Skeletal muscle cell (primary cell): ENCODE data around the gene ERCC4.
"Not testable (repeated sequence)": the region's sequence is repeated elsewhere in the genome, so short reads cannot be mapped to it uniquely, and the experiment has no call there.

Experiments
- DNase-seq: peaks from one replicate; pipeline ENCODE4 v3.0.0-alpha.2; 2010; ENCODE audit warnings: low read depth
- H3K4me3 ChIP-seq: 2 replicates; pipeline ENCODE4 v1.5.1; 2011; ENCODE audit warnings: low read depth, mild to moderate bottlenecking, control low read depth, low read length, moderate library complexity

The ERCC4 gene

DNA sequence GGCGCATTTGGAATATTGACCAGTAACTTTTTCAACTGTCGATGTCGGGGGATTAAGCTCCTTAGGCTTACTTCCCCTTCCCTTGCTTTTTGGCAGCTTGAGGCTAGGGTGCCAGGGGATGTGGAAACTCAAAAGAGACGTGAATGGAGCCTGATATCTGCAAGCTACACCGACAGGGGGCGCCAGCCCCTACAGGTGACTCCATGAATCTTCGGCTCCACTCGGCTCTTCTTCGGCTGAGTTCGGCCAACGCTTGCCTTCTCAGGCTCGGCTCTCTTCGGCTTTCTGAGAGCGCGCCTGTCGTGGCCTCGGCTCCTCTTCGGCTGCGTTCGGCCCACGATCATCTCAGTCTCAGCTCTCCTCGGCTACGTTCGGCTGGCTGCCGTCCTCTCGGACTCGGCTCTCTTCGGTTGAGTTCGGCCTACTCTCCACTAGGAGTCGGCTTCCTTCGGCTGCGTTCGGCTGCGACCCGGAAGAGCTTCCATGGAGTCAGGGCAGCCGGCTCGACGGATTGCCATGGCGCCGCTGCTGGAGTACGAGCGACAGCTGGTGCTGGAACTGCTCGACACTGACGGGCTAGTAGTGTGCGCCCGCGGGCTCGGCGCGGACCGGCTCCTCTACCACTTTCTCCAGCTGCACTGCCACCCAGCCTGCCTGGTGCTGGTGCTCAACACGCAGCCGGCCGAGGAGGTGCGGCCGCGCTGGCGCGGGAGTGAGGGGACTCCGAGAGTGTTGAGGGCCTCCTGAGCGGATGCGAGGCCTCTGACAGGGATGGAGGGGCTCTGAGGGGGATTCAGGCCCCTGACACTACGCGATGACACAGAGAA lies at the start of gene ERCC4:
Gene ERCC4 (plus strand): TSS at position 472 of the 827 bp plus-strand sequence. CDS start 12 bp downstream, at position 484.
- peak within 1 kb of the TSS; percentile 92 for H3K4me3 ChIP-seq
- DNase-seq: peak; percentile 94

DNA sequence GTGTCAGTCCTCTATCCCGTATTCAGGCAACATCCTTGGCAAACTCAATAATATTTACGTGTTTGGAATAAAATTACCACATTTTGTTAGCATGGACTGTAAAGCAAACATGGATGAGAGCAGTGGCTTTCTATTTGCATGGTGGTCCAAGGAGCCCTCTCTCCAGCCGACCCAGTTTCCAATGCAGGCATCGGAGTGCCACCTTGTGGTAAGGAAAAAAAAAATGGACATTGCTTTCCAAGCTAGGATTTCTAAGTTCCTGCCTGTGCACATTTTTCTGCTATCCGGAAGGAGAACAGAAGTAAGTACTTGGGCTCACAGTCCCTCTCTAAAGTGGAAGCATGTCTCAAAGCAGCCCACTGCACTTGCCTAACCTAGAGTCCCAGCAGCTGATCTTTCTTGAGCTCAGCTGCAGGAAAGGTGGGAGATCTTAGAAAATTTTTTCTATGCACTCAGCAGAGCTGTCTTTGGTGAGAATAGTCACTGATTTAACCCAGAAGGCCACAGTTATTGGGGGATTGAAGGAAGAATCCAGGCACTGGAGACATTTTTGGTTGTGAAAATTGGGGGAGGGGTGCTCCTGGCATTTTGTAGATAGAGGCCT lies 46.0 kb upstream of the ERCC4 start:
- H3K4me3 ChIP-seq: no peak overlapping the region
- no peak for DNase-seq

DNA sequence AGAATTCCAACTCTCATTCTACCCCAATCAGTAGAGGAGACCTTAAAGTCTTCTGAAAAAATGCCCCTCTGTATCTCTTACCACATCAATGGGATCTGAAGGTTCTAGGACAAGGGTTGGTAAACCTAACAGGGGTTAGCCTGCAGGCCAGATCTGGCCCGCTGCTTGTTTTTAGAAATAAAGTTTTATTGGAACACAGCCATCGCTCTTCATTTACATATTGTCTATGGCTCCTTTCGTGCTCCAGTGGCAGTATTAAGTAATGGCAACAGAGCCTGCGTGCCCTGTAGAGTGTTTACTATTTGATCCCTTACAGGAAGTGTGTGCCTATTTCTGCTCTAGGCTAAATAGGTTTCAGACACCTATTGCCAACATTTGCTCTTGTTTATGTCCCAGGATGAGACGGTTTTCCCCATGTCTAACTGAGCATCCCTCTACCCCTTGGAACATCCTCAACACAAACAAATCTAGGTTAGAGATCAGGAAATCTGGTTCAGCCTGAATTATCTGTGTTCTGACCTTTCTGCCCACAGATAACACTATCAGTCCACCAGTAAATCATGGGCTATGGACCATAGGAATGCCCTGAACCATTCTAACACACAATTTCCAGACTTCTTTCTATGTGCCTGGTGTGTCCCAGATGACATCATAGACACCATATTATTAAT lies 44.2 kb upstream of the ERCC4 start:
- DNase-seq: no peak
- no peak overlapping the region for H3K4me3 ChIP-seq

DNA sequence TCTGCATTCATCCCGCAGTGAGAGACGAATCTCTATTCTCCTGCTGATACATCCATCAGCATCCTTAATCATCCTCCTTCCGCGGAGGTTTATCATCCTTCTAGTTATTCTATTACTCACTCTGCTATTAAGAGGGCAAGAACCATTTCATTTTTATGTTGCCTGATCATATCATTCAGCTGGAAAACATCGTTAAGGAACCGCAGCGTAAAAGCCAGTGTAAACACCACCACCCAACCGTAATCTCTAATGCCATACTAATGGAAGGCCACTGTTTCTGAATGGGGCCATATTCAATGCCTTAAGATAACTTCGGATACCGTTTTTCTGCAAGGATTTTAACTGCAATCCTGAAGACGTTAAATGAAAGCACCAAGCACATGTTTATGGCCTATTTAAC lies 36.7 kb upstream of the ERCC4 start:
- H3K4me3 ChIP-seq: no peak overlapping the region
- no peak for DNase-seq

DNA sequence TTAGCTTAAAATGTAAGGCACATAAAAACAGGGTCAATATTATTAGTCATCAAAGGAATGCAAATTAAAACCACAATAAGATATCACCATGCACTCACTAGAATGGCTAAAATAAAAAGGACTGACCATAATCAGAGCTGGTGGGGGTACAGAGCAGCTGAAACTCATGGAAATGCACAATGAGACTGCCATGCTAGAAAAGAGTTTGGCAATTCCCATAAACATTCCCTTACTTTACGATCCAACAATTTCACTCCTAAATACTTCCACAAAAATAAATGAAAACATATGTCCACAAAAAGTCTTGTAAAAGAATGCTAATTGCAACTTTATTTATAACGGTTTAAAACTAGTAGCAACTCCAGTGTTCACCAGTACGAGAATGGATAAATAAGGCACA lies 36.1 kb upstream of the ERCC4 start:
- no peak overlapping the region for H3K4me3 ChIP-seq
- no peak for DNase-seq

DNA sequence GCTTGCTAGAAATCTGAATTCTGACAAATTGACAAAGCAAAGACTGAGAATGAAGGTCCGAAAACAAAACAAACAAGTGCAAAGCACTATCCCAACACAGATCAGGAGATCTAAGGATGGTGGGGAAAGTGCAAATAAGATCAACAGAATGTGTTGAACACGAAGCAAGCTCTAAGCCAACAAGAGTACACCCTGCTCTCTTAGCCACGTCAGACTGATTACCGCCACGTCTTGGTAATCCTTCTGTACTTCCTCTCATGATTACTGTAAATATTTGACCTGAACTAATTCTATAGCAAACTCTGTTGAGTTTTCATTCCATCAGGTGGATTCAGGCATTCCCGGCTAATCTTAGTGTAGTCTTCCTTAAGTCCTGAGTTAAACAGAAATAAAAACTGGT lies 34.3 kb upstream of the ERCC4 start:
- no peak for DNase-seq
- H3K4me3 ChIP-seq: no peak overlapping the region

DNA sequence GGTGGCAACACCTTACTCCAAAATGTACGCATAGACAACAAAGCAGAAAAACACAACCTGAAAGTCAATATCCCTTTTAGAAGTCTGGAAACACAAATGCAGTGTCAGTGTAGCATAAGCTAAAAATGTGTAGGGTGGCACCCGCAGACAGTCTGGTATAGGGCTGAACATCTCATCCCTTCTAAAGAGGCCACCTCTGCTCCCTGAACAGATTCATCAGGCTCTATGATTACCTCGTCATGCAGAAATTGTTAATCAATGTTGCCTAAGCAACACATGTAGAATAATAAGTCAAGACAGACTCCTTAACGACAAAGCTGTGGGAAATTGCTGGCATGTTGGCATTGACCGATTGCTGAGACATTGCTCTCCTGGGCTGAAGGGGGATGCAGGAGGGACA lies 33.3 kb upstream of the ERCC4 start:
- no peak for DNase-seq

DNA sequence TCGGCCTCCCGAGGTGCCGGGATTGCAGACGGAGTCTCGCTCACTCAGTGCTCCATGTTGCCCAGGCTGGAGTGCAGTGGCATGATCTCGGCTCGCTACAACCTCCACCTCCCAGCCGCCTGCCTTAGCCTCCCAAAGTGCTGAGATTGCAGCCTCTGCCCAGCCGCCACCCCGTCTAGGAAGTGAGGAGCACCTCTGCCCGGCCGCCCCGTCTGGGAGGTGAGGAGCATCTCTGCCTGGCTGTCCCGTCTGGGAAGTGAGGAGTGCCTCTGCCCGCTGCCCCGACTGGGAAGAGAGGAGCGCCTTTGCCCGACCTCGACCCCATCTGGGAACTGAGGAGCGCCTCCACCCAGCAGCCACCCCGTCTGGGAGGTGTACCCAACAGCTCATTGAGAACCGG lies 30.6 kb upstream of the ERCC4 start:
- DNase-seq, H3K4me3 ChIP-seq: not testable (repeated sequence)

More for the DNA sequence above, 33.3 kb upstream of the ERCC4 start:
- H3K4me3 ChIP-seq: no peak overlapping the region

DNA sequence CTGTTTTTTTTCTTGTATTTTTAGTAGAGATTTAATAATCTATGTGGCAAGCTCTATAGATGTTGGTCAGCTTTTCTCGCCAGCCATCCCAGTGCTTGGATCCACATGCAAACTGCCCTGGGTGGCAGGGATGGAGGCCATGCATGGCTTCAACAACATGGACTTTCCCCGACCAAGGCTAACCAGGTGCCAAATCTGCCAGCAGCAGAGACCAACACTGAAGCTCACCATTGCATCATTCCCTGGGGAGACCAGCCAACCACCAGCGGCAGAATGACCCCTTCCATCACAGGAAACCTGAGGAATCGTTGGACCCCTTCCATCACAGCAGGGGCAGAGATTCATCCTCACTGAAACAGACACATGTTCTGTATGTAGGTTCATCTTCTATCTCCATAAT lies 27.7 kb upstream of the ERCC4 start:
- no peak overlapping the region for H3K4me3 ChIP-seq
- no peak for DNase-seq

DNA sequence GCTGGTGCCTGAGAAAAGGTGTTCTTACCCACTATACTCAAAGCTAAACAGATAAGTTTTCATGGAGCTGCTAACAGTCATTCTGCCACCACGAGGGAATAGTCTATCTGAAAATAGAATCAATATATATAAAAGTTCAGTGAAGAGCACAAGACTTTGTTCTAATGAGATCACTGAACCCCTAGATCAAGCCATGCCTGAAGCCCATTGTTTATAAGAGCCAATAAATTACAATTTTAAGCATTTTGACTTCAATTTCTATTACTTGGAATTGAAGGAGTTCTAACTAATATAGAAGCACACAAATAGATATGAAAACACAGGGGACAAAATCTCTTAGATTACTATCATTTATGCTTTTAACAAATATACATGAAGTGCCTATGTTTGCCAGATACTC lies 24.4 kb upstream of the ERCC4 start:
- no peak overlapping the region for H3K4me3 ChIP-seq
- DNase-seq: no peak

DNA sequence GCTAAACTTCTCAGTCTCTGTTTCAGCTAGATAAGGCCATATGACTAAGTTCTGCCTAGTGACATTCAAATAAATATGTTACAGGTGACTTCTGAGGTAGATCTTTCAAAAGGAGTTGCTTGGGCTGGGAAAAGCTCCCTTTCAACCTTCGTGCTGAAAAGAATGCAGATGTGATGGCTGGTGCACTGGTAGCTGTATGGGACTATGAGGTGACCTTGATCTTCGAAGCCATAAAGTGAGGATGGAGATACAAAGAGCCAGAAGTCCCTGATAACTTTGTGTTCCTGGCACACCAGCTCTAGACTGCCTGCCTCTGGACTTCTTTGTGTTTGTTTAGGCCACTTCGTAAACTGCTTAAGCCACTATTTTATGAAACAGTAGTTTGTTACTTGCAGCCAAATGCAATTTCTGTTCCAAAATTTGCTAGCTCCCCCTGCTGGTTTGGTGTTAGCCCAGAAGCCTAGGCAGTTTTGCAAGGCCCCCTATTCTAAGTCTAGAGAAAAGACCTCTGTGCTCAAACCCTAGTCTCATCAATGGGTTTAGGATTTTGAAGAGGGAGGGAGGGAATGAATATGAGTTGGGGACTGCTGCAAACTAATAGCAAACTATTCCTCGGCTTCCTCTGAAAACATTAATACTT lies 23.3 kb upstream of the ERCC4 start:
- H3K4me3 ChIP-seq: no peak overlapping the region
- DNase-seq: no peak

DNA sequence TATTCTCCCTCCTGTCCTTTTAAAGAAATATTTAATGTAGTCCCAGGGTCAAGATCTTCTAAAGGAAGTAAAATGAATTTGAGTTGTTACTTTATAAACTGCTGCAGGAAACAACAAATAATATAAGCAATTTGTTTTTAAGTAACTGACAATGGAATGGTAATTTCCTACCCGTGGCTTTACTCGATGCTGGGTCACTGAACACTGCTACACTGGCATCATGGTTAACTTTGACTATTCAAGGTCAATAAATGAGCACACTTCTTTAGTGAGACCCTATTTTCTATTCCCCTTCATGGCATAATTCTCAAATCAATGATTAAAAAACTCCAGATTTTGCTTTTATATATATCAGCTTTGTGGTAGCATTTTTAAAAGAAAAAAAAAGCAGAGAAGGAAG lies 22.1 kb upstream of the ERCC4 start:
- DNase-seq: no peak
- H3K4me3 ChIP-seq: no peak overlapping the region

DNA sequence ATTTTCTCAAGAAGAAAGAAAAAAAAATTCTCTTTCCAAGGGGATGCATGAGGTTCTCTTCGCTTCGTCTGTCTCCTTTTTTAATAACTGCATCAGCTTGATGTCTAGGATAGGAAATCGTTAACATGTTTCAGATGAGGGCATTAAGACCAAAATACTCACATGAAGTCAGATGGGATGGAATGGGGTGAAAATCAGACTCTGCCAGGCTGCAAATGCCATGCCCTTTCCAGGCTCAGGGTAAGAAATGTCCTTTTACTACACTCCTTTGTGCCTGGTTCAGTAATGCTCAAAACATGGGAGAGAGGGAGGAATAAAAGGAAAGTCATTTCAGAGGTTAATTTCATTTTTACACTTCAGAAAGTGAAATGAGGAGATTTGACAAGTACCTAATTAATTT lies 21.7 kb upstream of the ERCC4 start:
- no peak for DNase-seq
- H3K4me3 ChIP-seq: no peak overlapping the region

DNA sequence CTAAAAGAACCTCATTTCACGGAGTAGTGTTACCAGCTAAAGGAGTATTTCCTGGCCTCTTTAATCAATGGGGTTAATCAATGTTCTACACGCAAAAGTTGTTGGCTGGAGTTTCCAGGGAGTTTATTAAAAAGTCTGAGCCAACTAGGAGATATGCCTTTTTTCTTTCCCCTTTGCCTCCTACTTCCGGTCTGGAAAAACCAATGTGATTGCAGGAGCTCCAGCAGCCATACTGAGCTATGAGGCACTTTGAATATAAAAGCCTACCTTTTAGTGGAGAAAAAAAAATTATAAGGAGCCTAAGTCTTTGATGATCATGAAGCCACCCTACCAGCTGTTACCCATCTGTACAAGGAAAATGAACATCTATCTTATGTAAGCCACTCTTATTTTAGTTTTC lies 17.9 kb upstream of the ERCC4 start:
- no peak overlapping the region for H3K4me3 ChIP-seq
- no peak for DNase-seq

DNA sequence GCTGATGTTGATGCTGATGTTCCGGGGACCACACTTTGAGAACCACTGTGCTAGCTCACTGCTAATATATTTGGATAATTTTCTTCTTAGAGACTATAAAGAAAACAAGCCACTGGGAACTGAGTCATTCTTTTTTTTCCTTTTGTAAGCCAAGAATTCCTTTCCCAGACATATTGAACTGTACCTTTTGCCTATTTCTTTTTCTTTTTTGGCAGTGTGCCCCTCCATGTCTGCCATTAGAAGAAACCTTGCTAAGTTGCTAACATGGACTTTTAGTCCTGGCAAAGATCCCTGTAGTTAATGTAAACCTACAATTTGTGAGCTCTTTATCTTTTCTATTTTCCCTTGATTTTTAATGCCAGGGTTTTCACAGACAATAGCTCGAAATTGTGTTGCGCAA lies 17.3 kb upstream of the ERCC4 start:
- peak; percentile 58 for DNase-seq
- no peak overlapping the region for H3K4me3 ChIP-seq

DNA sequence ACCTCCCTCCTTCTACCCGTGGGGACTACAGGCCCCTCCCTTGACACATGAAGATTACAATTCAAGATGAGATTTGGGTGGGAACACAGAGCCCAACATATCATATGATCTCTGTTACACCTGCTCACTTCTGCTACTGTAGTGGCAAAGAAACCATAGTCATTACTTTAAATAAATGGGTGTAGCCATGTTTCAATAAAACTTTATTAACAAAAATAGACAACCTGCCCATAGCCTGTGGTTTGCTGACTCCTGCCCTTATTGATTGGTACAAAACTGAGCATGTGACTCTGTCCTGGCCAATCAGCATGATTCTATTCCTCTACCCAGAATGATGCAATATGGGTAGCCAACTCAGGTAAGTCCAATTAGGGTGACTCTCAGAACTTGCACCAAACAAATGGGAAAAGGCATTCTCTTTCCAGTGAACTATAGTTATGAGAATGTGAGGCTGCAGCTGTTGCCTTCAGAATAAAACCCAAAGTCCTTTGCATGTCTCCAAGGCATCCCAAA lies 15.7 kb upstream of the ERCC4 start:
- no peak for DNase-seq
- H3K4me3 ChIP-seq: no peak overlapping the region

DNA sequence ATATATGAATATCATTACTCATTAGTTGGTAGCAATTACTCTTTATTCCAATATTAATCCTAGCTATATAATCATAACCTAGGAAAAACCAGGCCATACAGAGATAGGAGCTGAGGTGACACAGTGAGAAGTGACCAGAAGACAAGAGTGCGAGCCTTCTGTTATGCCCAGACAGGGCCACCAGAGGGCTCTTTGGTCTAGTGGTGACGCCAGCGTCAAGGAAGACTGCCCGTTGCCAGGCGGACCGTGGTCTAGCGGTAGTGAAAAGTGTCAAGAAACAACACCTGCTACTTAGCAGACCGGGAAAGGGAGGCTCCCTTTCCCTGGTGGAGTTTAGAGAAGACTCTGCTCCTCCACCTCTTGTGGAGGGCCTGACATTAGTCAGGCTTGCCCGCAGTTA lies 15.1 kb upstream of the ERCC4 start:
- not testable (repeated sequence) for DNase-seq, H3K4me3 ChIP-seq

DNA sequence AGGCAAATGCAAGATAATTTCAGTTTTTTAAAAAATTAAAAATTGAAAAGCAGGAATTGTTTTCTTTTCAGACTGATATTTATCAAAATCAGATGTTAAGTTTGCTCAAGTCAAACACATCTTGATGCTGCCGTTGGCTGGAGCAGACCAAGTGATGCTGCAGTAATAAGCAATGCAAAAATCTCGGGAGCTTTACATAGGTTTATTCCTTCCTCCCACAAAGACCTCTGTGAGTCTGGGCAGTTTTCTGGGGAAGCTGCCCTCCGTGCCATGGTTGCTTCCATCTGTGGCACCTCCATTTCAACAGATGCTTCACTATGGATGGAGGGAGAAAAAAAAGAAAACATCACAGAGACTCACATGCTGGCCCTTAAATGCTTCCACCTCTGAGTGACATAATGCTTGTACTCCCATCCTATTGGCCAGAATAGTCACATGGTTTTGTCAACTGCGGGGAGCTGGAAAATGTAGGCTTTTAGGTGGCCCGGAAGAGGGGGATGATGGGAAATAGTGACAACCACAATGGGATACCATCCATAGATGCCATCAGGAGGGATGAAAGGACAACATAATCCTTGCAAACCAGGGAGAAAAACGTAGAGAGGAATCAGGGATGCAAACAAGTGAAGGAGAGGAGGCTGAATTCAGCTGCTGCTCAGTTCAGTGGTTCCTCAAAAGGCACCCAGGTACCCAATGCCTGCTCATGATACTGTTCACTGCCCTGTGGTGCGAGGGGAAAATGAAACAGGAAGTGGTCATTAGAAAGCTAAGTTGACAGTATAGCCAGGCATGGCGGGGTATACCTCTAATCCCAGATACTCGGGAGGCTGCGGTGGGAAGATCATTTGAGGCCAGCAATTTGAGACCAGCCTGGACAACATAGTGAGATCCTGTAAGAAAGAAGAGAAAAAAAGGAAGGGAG lies 13.5 kb upstream of the ERCC4 start:
- H3K4me3 ChIP-seq: no peak overlapping the region
- no peak for DNase-seq

DNA sequence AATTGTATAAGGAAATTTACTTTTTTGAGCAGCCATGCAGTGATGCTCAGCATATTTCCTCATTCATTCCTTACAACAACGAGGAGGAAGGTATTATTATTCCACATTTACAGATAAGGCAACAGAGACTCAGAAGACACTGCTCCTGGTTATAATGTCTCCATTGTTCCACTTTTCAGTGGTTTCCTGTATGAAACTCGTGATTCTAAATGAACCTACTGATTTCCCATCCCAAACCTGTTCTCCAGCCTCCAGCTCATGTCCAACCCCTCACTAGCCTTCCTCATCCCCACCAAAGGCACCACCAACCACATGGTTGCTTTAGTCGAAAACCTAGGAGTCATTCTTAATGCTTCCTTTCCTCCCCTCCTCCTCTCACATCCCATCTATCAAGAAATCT lies 12.5 kb upstream of the ERCC4 start:
- no peak overlapping the region for H3K4me3 ChIP-seq
- no peak for DNase-seq
